ENCODE results near the gene SFT2D3.
A peak's percentile ranks its signal among the peaks of the same experiment; 100 is the strongest.

The SFT2D3 gene

GRCh38 chr2:127679680-127680361 lies 21.5 kb upstream of the SFT2D3 start:
- no peak for TF ChIP-seq CTCF (IDR thresholded peaks at IDR 0.05; ENCODE audit: extremely low read depth, missing control alignments)
- DNase-seq (ENCODE audit: low spot score): peak; percentile 32

GRCh38 chr2:127680706-127681287 lies 20.5 kb upstream of the SFT2D3 start:
- no peak for DNase-seq (ENCODE audit: low spot score)
- TF ChIP-seq CTCF (IDR thresholded peaks at IDR 0.05; ENCODE audit: extremely low read depth, missing control alignments): no peak

- DNase-seq (ENCODE audit: low spot score): peak; percentile 19
- no peak for TF ChIP-seq CTCF (IDR thresholded peaks at IDR 0.05; ENCODE audit: extremely low read depth, missing control alignments)
Observed at GRCh38 chr2:127681288-127681804, 20.0 kb upstream of the SFT2D3 start.

GRCh38 chr2:127681976-127682857 lies 19.1 kb upstream of the SFT2D3 start:
- TF ChIP-seq CTCF (IDR thresholded peaks at IDR 0.05; ENCODE audit: extremely low read depth, missing control alignments): no peak

GRCh38 chr2:127683056-127683455 lies 18.2 kb upstream of the SFT2D3 start:
- no peak for DNase-seq (ENCODE audit: low spot score)
- no peak for TF ChIP-seq CTCF (IDR thresholded peaks at IDR 0.05; ENCODE audit: extremely low read depth, missing control alignments)

More at GRCh38 chr2:127681976-127682857, 19.1 kb upstream of the SFT2D3 start:
- DNase-seq (ENCODE audit: low spot score): no peak

GRCh38 chr2:127683757-127684156 lies 17.5 kb upstream of the SFT2D3 start:
- TF ChIP-seq CTCF (IDR thresholded peaks at IDR 0.05; ENCODE audit: extremely low read depth, missing control alignments): no peak
- DNase-seq (ENCODE audit: low spot score): no peak
